ENCODE data around the gene TMEM176B. TPM values are rescaled to one million over a fixed set of nuclear protein-coding genes. Genes with fewer than 3 reads are reported as not detected.
A peak's percentile ranks its signal among the peaks of the same experiment; 100 is the strongest.

The TMEM176B gene
- total and polyA plus RNA-seq, 7 donors = 2.2 to 15.9 (median 4.4) TPM

DNA sequence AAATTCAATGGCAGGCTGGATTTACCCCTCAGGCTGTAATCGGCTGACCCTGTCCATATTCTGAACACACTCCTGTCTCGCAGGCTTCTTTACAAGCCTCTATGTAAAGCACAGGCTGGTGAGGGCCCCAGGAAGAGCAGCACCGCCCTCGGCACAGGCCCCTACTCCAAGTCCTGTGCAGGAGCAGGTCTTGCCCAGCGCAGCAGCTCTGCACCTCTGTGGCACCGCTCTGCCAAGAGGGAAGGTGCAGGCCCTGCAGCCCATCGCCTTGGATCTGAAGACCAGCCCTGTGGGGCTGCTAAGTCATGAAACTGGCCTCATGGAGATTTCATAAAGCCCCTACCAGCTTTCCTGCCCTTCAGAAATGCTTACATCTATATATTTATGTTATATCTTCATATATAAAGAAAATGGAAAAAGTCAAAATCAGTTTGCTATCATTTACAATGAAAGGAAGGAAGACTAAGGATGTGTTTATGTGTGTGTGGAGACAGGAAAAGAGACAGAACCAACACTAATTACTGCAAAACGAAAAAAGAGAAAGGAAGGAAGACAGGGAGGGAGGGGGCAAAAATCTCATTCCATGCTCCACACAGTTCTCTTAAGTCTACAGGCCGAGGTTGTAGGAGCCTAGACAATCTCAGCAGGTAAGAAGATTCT lies 9.6 kb downstream of the TMEM176B start:
- TF ChIP-seq, protein P1, sequence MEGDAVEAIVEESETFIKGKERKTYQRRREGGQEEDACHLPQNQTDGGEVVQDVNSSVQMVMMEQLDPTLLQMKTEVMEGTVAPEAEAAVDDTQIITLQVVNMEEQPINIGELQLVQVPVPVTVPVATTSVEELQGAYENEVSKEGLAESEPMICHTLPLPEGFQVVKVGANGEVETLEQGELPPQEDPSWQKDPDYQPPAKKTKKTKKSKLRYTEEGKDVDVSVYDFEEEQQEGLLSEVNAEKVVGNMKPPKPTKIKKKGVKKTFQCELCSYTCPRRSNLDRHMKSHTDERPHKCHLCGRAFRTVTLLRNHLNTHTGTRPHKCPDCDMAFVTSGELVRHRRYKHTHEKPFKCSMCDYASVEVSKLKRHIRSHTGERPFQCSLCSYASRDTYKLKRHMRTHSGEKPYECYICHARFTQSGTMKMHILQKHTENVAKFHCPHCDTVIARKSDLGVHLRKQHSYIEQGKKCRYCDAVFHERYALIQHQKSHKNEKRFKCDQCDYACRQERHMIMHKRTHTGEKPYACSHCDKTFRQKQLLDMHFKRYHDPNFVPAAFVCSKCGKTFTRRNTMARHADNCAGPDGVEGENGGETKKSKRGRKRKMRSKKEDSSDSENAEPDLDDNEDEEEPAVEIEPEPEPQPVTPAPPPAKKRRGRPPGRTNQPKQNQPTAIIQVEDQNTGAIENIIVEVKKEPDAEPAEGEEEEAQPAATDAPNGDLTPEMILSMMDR (IDR thresholded peaks at IDR 0.05) = no peak
- H3K4me3 ChIP-seq = no peak overlapping the region
- no peak for DNase-seq
- intact Hi-C loops (cut with DNase I) = no loop called here
- H3K27me3 ChIP-seq (ENCODE audit: insufficient read depth in 3 of 3, low read length in 2 of 3) = peaks cover 0 to 5% (median 3%) of the 10 kb centered on the region in 3 donors
- no peaks in the 10 kb centered on the region for H3K9me3 ChIP-seq
- no peak overlapping the region for H3K27ac ChIP-seq
- no peaks in the 10 kb centered on the region for H3K4me1 ChIP-seq
- WGBS, 3 donors = 84 to 88% (median 84%) methylated on average over 9 of the region's 9 CpGs
- H3K36me3 ChIP-seq (ENCODE audit: insufficient read depth in 1 of 2, low read depth in 1 of 2) = no peaks in the 10 kb centered on the region
- ATAC-seq = no peak

DNA sequence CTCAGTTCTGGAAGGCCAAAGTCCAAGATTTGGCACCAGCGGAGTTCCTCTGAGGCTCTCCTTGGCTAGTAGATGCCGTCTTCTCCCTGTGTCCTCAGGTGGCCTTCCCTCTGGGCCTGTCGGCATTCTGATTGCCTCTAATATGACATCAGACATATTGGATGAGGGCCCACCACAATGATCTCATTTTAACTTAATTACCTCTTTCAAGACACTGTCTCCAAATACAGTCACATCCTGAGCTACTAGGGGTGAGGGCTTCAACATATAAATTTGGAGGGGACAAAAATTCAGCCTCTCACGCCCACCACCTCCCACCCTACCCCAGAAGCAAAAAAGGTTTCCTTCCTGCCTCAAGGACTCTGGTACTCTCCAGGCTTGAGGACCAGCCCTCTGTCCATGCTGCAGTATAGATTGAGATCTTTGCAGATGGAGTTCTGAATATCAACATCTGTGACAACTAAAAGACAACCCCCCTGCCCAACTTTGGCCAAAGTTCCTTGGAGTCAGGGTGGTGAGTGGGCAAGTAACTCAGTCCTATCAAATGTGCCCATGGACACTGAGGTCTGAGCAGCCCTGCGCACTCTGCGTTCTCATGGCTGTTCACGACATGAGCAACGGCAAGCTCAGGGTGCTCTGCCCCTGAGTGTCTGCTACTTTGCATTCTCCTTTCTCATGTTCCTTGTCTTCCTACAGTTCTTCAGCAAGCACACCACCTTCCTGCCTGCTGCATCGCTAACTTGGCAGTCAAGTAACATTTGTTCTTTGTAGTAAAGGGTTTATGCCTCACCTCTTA lies 11.5 kb downstream of the TMEM176B start:
- H3K4me3 ChIP-seq = no peak overlapping the region
- WGBS, 3 donors = 54 to 63% (median 60%) methylated on average over 9 of the region's 9 CpGs
- peak overlapping the region; percentile 52 for H3K27ac ChIP-seq
- TF ChIP-seq, protein P1 (IDR thresholded peaks at IDR 0.05) = no peak
- H3K9me3 ChIP-seq = no peaks in the 10 kb centered on the region
- H3K36me3 ChIP-seq (ENCODE audit: insufficient read depth in 1 of 2, low read depth in 1 of 2) = no peaks in the 10 kb centered on the region
- intact Hi-C loops (cut with DNase I) = loop anchor here in 1 of 2 donors (10.0 kb wide), 1 partner anchor 196 kb away; no protein-coding TSS in a partner anchor
- peaks cover 0 to 3% (median 0%) of the 10 kb centered on the region in 3 donors for H3K27me3 ChIP-seq (ENCODE audit: insufficient read depth in 3 of 3, low read length in 2 of 3)
- peak; percentile 41 to 80 (median 54) for ATAC-seq
- peak; percentile 75 to 88 for DNase-seq
- H3K4me1 ChIP-seq = no peaks in the 10 kb centered on the region

DNA sequence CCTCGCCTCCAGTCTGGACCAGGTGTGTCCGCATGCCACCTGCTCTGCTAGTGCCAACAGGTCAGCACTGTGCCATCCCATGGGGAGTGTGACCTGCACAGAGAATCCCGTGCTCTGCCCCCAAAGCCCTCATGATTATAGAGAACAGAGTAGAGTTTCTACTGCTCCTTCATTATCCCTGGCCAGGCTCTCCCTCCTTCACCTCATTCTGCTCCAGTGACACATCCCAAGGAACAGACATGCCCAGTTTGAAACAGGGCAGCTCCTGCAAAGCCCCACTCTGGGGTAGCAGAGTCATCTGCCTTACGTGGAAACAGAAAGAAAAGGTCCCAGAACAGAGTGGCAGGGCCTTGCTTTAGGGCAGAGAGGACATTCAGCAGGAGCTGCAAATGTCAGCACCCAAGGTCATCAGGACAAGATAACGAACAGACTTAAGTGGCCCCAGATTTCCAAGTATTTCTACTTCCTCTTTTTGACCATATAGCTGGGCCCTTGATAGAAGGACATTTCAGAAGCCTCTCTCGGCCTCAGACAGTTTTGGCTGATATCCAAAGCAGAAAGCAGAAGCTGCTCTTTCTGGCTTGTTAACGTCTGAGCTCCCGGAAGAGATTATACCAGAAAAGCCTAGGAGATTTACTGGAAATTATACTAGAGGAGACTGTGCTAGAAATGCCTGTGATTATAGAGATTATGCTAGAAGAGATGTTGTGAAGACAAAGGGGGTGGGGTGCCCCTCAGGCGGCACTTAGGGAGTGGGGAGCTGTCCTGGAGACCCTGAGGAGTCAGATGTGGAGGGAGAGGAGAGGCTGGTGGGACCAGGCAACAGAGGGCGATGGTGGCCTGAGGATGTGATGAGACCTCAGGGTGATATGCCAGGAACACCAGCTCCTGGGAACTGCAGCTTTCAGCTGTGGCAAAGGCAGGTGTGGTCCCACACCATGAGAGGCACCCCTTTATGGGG lies 12.6 kb downstream of the TMEM176B start:
- TF ChIP-seq, protein P1 (IDR thresholded peaks at IDR 0.05) = no peak
- H3K36me3 ChIP-seq (ENCODE audit: insufficient read depth in 1 of 2, low read depth in 1 of 2) = no peaks in the 10 kb centered on the region
- no peaks in the 10 kb centered on the region for H3K9me3 ChIP-seq
- H3K27ac ChIP-seq = peak overlapping the region; percentile 52
- WGBS, 3 donors = 35 to 48% (median 40%) methylated on average over 10 of the region's 10 CpGs
- intact Hi-C loops (cut with DNase I) = loop anchor here in 1 of 2 donors (10.0 kb wide), 1 partner anchor 197 kb away; no protein-coding TSS in a partner anchor
- DNase-seq (no peak), ATAC-seq (peak in 1 of 4 donors; percentile 44)
- H3K4me1 ChIP-seq = no peaks in the 10 kb centered on the region
- H3K4me3 ChIP-seq = no peak overlapping the region
- H3K27me3 ChIP-seq (ENCODE audit: insufficient read depth in 3 of 3, low read length in 2 of 3) = peaks cover 0 to 3% (median 0%) of the 10 kb centered on the region in 3 donors

DNA sequence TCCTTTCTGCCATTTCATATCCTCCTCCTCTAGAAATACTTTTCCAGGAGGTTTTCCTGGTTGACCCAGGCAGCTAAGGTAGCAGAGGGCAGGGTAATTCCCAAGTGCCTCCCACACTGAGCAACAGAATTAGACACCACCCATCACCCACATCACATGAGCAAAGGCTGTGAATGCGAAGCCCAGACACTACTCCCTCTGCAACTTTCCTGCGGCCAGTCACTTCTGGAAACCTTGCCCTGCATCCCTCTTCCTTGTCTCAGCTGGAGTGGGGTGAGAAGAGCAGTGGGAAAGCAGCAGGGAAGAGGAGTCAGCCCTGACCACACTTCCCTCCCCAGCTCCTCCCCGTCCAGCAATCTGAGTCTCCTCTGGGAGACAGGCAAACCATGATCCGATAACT lies 15.2 kb downstream of the TMEM176B start:
- DNase-seq (no peak), ATAC-seq (peak in 2 of 4 donors; percentile 14 to 32)
- Histone ChIP-seq H3K4me1 (no peaks in the 10 kb centered on the region), H3K4me3 (no peak overlapping the region), H3K27me3 (ENCODE audit: insufficient read depth in 3 of 3, low read length in 2 of 3) (peaks cover 0 to 4% (median 3%) of the 10 kb centered on the region in 3 donors), H3K36me3 (ENCODE audit: insufficient read depth in 1 of 2, low read depth in 1 of 2) (no peaks in the 10 kb centered on the region), H3K9me3 (no peaks in the 10 kb centered on the region), H3K27ac (no peak overlapping the region)
- intact Hi-C loops (cut with DNase I) = loop anchor here in 1 of 2 donors (10.0 kb wide), 1 partner anchor 200 kb away; no protein-coding TSS in a partner anchor
- 52 to 72% (median 59%) methylated on average over 4 of the region's 4 CpGs for WGBS, 3 donors
- TF ChIP-seq, protein P1 (IDR thresholded peaks at IDR 0.05) = no peak

Measured in psoas muscle (tissue), 8 donors.